GM04504 (cell line): ENCODE data around the gene DOP1A.
"Not testable (repeated sequence)": the region's sequence is repeated elsewhere in the genome, so short reads cannot be mapped to it uniquely, and the experiment has no call there.

Experiments
- DNase-seq: peaks from one replicate; pipeline ENCODE4 v3.0.0-alpha.2; 2012; ENCODE audit warnings: low read depth

DOP1A gene

DNA sequence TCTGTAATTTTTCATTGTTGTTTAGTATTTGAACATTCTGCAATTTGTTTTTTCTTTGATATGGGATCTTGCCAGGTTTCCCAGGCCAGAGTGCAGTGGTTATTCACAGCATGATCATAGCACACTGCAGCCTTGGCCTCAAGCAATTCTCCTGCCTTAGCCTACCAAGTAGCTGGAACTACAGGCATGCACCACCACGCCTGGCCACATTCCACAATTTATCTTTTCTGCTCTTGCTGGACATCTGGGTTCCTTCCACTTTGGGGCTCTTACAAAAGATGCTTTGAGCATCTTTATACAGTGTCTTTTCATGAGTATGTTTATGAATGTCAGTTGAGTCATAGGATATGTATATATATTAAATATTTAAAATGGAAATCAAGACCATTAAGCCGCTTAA lies 83.6 kb downstream of the DOP1A start:
- no peak for DNase-seq

DNA sequence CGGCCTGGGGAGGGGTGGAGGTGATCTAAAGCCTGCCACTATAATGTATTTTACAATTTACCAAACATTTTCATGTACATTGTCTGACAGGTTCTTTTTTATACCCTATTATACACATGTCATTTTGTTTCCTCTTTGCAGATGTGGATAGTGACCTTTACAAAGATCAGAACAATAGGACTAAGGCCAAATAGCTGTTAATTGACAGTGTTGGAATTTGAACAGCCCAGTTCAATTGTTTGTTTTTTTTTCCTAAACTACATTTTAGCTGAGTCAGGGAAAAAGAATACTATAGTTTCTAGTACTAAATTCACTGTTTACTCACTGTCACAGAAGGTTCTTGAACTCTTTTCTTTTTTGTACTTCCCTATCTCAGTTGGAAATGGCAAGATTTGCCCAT lies 85.4 kb downstream of the DOP1A start:
- DNase-seq = no peak

DNA sequence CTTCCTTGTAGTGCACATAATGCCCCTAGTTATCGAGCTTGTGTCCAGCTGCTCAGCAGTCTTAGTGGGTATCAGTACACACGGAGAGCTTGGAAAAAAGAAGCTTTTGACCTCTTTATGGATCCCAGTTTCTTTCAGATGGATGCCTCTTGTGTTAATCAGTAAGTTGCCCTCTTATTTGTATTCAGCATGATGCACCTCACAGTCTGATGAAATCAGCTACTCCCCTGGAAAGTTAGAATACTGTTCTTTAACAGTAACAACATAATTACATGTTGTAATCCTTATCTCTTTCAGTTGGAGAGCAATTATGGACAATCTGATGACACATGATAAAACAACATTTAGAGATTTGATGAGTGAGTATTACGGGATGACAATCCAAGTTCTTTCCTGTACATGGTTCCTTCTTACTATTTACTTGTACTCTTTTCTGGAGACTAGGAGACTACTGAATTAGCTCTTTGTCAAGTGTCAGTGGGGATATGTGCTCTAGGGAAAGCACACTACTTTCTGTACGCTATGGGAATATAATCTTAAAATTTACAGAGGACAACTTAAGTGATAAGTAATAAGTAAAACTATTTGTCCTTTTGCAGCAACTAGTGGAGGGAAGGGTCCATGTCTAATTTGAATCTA lies 86.5 kb downstream of the DOP1A start:
- DNase-seq = no peak

DNA sequence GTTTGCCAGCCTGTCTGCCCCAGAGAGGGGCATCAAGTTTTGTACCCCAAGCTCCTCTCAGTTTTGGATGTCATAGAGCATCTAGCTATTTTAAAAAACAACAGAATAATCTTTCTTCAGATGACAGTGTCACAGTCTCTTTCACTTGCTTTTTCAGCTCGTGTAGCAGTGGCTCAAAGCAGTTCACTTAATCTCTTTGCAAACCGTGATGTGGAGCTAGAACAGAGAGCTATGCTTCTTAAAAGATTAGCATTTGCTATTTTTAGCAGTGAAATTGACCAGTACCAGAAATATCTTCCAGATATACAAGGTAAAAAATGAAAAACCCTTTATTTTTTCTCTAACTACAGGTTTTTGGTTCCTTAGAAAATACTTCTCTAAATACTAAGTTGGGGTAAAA lies 88.3 kb downstream of the DOP1A start:
- no peak for DNase-seq

DNA sequence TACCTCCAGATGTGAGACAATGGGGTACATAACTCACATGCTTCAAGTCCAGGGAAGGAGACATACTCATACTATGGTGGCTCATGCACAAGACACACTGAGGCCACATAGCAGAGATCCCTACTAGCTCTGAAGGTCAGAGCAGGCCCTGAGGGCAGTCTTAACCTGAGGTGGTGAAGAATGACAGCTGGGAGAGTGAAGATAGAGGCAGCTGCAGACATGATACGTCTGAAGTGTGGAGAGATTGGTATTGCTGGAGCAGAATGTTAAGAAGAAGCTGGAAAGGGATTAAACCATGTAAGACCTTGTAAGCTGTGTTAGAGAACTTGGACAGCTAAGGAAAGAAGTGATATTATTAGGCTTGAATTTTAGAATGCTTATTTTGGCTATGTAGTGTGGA lies 92.7 kb downstream of the DOP1A start:
- DNase-seq = no peak

DNA sequence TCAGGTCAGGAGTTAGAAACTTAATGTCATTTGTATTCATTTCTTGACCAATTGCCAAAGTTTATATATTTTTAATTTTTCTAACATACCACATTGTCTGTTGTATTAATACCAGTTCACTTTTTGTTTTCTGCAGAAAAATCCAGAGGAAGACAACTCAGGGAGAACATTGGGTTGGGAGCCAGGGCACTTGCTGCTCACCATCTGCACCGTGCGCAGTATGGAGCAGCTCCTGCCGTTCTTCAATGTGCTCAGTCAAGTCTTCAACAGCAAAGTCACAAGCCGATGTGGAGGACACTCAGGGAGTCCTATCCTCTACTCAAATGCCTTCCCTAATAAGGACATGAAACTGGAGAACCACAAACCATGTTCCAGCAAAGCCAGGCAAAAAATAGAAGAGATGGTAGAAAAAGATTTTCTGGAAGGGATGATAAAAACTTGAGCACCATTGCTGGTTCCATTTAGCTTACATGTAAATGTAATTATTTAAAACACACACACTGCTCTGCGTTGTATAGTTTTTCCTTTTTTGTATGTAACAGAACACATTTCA lies 100.3 kb downstream of the DOP1A start:
- DNase-seq = no peak

DNA sequence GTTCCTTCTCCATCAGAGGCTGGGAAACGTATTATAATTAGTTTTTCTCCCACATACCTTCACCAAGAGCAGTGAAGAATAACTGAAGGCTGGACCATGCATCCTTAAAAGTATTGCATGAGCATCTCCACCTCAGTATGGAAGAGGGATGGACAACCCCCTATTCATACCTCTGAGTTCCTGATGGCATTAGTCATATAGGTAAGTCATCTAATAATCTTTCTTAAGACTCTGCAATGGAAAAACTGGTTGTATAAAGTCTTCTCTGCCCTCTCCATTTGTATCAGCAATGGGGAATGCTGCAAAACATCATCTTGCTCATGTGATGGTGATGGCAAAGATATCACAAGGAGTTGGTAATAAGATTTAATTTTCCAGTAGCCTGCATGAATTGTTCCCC lies 101.1 kb downstream of the DOP1A start:
- no peak for DNase-seq

DNA sequence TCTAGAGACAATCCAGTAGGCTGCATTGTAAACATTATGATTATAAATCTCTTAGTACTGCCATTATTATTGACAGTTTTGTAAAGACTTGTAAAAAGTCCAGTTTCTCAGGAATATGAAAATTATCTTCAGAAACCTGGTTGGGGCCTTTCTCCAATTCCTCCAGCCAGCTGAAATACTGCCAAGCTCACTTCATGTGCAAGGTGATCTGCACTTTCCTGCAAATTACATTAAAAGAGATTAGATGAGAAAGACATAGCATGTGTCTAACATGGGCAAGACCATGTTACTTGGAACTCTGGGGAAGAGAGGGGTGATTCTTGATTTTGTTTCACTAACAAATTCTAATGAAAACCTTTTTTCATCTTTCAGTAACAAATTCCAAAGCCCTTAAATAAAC lies 101.6 kb downstream of the DOP1A start:
- no peak for DNase-seq

DNA sequence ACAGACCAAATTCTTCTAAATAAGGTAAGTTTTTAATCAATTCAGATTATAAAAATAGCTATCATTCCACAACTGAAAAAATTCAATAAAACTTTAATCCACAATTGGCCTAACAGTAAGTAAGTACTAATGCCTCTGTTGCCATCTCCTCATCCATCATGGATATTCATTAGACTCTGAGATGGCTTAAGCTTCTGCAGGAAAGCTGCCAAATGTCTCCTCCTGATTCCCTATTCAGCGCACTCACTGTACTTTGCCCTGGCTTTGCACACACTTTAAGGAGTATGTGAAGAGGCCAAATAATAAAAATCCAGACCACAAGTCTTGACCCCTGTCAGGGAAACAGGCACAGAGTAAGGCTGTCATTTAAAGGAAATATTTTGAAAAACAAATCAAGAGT lies 102.0 kb downstream of the DOP1A start:
- DNase-seq = no peak

DNA sequence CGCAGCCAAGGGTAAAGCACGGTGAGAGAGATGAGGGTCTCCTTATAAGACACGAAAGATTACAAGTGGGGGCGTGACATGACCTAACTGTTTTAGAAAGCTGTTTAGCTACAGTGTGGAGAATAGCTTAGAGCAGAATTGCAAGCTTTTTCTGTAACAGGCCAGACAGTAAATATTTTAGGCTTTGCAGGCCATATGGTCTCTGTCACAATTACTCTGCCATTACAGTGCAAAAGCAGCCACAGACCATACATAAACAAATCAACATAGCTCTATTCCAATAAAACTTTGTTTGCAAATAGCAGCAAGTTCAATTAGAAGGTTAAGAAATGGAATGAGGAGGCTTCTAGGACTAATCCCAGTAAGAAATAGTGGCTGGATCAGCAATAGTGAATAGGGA lies 108.8 kb downstream of the DOP1A start:
- DNase-seq = no peak

DNA sequence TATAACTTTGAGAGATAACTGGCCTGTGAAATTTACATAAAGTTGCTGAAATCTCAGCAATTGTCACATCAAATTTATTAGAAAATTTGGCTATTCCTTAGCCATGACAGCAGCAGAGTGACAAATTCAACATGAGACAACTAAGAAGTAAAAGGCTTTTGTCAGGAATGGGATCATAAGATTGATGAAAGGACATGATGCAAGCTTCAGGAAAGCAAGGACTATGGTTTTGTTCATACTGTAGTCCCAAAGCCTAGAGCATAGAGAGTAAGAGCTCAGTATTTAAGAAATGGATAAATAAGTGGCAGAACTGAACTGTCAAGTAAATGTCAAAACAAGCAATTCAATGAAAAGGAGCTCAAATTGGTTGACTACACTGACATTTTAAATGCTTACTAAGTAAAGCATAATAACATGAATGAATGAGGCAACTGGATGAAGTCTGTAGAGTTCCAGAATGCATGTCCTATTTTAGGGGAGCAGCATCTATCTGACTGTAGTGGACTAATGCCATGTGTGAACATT lies 113.0 kb downstream of the DOP1A start:
- DNase-seq = no peak

DNA sequence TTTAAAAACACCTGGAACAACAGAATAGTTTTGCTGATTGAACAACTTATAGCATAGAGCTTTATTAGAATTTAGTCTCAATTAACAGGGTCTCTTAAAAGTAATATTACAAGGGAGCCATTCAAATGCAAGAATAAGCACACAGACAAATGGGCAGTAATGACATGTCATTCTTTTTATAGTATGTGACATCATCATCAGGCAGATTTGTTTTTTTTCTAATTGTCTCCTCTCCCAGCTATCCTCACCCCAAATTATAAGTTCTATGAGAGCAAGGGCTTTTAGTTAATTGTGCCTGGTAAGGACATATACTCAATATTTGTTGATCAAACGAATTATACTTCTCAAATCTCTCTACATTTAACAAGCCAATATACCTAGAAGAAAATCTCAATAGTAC lies 114.6 kb downstream of the DOP1A start:
- DNase-seq = no peak

DNA sequence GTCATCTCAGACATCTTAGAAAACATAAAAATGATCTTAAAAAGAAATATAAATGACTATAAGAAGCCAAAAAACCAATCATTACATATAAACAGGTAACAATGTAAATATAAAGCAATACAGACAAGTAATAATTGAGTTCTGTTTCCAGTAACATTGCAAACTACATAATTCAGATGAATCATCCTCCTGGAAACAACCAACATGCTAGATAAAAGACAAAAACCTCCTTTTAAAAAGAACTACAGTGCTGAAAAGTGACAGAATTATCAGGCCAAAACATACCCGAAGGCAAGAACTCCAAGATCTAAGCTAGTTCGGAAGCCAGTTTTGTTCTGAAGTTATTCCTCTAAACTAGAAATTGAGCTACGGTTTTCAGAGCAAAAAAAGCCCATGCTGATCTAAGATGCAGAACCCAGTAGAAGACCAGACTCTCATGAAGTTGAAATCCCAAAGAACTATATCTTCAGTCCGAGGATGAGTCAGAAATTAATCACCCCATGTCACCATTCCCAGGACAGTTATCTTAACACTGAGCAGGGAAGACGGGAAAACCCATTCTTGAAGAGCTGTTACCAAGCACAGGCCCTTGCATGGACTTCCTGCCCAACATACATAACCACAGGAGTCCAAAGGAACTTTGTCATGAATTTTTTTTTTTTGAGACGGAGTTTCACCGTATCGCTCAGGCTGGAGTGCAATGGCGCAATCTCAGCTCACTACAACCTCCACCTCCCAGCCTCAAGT lies 115.8 kb downstream of the DOP1A start:
- peak; percentile 88 for DNase-seq

DNA sequence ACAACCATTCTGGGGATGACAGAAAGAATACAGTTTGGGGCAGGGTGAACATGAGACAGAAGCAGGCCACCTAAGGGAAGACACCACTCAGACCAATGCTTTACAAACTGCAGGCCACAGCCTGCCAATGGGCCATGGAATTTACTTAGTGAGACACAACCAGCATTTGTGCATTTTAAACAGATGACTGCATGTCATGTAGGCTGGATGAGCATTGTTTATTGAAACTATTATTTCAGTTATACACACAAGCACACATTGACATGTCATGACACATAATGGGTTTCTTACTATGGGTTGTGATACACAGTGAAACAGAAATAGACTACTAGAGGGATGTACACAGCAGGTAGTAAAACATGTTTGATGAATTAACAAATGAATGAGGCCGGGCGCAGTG lies 117.6 kb downstream of the DOP1A start:
- no peak for DNase-seq

DNA sequence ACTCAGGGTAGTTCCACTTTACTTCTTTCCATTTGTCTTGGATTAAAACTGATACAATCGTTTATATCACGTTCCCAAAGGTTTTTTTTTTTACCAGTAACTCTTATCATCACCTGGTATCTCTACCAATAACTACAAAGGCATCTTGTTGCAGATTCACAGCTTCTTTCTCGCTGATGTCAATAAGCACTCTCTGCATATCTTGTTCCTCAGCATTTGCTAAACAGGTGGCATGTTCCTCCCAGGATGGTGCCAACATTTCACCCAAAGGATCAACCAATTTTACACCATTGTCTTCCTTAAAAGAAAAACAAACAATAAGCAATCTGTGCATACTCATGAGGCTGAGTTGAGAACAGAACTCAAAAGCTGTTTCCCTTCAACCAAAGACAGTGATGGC lies 121.0 kb downstream of the DOP1A start:
- no peak for DNase-seq

DNA sequence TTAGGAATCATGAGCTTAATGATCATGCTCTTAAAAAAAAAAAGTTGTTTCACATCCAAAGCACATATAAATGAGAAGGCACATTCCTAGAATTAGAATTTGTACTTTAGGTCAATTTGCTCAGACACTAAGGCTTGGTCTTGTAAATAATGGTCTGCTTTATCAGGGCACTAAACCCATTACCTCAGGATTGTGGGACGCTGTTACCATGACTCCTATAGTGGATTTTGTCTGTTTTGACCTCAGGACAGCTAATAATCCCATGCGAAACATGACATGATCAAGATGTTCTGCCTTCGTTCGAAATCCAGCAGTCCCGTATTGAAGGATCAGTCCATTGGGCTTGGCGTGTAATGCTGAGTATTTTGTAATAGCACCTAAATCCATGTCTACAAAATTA lies 123.2 kb downstream of the DOP1A start:
- no peak for DNase-seq

DNA sequence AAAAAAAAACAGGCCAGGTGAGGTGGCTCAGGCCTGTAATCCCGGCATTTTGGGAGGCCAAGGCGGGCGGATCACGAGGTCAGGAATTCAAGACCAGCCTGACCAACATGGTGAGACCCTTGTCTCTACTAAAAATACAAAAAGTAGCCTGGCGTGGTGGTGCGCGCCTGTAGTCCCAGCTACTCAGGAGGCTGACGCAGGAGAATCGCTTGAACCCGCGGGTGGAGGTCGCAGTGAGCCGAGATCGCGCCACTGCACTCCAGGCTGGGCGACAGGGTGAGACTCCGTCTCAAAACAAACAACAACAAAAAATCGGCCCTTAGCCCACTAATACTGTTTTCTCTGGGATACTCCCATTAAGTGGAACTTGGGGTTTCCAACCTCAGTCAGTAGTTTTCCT lies 124.5 kb downstream of the DOP1A start:
- DNase-seq = not testable (repeated sequence)

DNA sequence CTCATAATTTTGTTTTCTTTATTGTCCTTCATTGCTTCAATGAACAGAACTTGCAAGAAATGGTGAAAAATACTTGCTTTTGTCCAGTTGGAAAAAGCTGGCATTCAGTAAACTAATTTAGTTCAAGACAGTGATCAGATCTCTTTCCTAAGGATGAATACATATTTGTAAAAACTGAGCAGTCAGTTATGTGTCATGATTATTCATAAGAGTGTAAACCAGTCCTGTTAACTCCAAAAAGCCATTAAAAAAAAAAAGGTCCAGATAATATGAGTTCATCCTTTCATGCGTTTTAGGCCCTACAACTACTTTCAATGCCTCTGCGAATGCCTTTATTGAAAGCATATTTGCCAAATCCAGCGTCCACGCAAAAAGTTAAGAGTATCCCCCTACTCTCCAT lies 125.0 kb downstream of the DOP1A start:
- no peak for DNase-seq

DNA sequence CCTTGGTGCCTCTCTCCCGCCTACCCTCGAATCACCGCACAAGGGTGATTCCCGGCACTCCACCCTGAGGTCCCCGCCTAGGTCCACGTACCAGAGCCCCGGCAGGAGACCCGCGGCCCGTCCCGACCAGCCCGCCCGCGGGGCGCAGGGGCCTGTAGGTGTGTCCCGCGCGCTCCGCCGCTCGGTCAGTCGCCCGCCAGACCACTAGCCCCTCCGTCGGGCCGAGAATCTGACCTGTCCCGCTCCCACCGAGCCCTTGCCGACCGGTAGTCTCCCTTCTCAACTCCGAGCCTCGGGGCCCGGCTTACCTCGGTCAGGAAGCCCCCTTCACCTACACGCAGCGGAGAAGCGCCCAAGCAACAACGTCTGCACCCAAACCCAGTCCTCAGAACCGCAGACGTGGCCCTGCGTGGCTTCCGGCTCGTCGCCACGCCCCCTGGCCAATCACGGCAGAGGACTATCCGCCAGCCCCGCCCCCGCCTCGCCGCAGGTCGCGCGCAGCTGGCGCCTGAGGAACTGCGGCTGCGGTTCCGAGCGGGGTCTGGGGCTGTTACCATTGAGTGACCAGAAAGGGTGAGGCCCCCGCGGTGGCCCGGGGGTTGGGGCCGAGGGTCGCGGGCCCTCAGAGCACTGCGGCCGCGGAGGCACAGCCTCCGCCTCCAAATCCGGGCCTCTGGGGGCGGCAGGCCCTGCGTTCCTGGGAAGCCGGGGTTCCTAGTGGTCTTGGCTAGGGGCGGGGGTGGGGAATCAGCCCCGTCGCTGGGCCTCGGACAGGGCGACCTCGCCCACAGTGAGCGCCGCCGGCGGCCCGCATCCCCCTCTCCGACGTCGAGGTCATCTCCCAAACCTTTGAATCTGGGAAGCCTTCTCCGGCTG lies 125.6 kb downstream of the DOP1A start, which contains the start of the genes PGM3 and RWDD2A:
Gene PGM3 (minus strand): TSS at position 395 of the 876 bp plus-strand sequence. CDS start 2,253 bp downstream, outside the sequence.
Gene RWDD2A (plus strand): TSS at position 487 of the 876 bp plus-strand sequence. CDS start 1,095 bp downstream, outside the sequence.
- peak; percentile 73 for DNase-seq

DNA sequence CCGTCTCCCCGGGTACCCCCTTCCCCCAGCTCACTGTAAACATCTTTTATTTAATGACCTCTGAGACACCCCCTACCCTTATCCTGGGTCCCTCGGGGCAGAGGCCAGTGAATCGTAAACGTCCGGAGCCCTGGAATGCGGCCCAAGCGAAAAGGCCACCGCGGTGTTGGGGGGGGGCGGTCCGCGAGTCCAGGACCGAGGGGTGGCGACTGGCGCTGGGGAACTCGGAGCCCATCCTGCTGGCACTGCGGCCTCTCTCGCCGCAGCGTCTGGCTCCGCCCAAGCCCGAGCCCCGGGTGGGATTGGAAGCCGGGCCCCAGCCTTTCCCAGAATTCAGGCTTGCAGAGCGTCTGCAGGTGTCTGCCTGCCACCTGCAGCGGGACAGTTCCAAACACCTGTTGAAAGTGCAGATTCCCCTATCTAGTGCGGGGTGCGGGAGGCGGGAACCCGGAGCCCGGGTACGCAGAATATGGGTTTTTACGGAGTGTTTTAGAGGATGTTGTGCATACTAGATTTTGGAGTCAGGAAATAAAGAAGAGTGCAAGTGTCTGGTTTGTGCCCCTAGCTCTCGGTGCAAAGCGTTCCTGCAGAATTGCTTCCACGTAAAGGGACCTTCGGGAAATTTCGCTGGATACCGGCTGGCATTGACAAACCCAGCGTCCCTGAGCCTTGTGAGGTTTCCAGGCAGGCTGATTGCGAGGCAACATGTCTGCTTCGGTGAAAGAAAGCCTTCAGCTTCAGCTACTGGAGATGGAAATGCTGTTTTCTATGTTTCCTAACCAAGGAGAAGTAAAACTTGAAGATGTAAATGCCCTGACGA lies 126.5 kb downstream of the DOP1A start:
- DNase-seq = no peak

DNA sequence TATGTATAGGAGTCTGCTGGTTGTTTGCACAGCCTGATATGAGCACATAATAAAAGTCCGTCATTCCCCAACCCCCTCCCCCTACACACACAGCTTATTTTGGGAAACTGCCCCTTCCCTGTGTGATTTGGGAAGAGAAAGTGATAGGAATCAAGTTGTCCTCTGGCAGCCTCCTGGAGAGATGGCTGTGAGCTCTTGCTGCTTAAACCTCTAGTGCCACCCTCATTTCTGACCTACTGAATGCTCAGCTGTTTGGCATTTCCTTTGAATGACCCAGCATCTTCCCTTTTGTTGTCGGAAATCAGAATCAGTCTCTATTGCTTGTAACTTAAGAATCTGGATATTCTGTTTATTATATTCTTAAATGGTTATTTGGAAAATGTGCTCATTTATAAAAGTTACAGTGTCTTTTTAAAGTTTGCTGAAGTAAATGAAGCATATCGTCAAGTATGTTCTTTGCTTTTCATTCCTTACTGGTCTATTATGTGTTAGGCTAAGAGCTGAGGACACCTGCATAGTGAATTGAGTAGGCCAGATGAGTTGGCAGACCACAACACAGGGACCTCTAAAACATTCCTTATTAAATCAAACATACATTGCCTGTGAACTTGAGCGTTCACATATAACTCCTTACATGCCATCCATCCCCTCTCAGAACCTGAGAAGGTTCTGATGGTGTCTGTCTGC lies 131.2 kb downstream of the DOP1A start:
- no peak for DNase-seq
